ENCODE results near the gene PRTN3.

DNA sequence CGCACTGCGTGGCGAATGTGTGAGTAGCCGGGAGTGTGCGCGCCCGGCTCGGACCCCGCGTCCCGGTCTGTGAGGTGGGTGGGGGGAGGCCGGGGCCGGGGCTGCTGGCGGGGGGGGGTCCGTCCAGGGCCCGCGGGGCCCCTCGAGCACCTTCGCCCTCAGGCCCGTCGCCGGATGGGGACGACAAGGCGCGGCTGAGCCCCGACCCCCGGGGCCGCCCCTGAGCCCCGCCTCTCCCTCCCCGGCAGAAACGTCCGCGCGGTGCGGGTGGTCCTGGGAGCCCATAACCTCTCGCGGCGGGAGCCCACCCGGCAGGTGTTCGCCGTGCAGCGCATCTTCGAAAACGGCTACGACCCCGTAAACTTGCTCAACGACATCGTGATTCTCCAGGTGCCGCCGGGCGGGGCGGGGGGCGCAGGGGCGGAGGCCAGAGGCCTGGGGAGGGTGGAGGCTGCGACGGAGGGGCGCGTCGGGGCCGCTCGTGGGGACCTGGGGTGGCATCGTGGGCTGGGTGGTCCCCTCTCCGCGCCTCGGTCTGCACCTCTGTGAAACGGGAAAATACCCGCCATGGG is 12.3 kb downstream of the PRTN3 start:
- TF ChIP-seq, protein P1, sequence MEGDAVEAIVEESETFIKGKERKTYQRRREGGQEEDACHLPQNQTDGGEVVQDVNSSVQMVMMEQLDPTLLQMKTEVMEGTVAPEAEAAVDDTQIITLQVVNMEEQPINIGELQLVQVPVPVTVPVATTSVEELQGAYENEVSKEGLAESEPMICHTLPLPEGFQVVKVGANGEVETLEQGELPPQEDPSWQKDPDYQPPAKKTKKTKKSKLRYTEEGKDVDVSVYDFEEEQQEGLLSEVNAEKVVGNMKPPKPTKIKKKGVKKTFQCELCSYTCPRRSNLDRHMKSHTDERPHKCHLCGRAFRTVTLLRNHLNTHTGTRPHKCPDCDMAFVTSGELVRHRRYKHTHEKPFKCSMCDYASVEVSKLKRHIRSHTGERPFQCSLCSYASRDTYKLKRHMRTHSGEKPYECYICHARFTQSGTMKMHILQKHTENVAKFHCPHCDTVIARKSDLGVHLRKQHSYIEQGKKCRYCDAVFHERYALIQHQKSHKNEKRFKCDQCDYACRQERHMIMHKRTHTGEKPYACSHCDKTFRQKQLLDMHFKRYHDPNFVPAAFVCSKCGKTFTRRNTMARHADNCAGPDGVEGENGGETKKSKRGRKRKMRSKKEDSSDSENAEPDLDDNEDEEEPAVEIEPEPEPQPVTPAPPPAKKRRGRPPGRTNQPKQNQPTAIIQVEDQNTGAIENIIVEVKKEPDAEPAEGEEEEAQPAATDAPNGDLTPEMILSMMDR (IDR thresholded peaks at IDR 0.05): no peak
- TF ChIP-seq POLR2A (IDR thresholded peaks at IDR 0.05): no peak
- no peak for TF ChIP-seq POLR2AphosphoS5 (IDR thresholded peaks at IDR 0.05)

Data from gastroesophageal sphincter (tissue), 3 donors.